ENCODE data around the gene CACNA2D2.

DNA sequence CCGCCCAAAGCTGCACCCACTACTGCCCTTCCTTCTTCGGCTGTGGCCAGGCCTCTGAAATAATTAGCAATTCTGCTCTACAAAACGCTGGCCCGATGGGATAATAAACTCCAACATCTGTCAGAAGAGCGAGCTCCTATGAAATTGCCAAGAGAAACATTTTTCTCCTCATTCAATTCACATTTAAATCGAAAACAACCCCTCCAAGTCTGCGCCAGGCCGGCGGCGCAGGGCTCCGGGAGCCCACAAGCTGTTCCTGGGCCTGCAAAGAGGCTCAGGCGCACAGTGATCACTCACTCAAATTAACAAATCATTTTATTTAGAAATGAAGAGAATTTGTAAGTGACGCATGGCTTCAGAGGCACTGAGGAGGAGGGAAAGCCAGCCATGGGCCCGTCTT lies 88.8 kb downstream of the CACNA2D2 start:
- TF ChIP-seq, protein P1, sequence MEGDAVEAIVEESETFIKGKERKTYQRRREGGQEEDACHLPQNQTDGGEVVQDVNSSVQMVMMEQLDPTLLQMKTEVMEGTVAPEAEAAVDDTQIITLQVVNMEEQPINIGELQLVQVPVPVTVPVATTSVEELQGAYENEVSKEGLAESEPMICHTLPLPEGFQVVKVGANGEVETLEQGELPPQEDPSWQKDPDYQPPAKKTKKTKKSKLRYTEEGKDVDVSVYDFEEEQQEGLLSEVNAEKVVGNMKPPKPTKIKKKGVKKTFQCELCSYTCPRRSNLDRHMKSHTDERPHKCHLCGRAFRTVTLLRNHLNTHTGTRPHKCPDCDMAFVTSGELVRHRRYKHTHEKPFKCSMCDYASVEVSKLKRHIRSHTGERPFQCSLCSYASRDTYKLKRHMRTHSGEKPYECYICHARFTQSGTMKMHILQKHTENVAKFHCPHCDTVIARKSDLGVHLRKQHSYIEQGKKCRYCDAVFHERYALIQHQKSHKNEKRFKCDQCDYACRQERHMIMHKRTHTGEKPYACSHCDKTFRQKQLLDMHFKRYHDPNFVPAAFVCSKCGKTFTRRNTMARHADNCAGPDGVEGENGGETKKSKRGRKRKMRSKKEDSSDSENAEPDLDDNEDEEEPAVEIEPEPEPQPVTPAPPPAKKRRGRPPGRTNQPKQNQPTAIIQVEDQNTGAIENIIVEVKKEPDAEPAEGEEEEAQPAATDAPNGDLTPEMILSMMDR (IDR thresholded peaks at IDR 0.05; ENCODE audit: poor library complexity) = no peak
- TF ChIP-seq EZH2phosphoT487 (IDR thresholded peaks at IDR 0.05; ENCODE audit: low read depth, severe bottlenecking, unreplicated experiment) = no peak
